GM12874 (cell line): ENCODE results near the gene NHS.

Experiments
- TF ChIP-seq, protein P1 (sequence below): IDR thresholded peaks from 2 replicates; pipeline ENCODE4 v1.5.1; 2011; ENCODE audit warnings: low read depth, mild to moderate bottlenecking, control low read depth, low read length, moderate library complexity; ENCODE audit not compliant: insufficient read depth

NHS gene

DNA sequence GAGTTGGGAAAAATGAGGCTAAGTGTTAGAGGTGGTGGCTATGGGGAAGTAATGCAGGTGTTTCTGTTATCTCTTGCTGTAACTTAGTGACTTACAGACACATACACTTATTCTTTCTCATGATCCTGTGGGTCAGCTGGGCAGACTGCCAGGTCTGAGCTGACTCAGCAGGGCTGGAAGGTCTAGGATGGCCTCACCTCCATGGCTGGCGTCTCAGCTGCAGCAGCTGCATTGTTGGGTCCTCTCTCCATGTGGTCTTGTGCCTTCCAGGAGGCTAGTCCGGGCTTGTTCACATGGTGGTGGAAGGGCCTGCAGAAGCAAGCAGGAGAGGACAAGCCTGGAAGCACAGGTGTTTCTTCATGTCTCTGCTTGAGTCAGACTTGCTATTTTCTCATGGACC is 172.7 kb downstream of the NHS start:
- TF ChIP-seq, protein P1, sequence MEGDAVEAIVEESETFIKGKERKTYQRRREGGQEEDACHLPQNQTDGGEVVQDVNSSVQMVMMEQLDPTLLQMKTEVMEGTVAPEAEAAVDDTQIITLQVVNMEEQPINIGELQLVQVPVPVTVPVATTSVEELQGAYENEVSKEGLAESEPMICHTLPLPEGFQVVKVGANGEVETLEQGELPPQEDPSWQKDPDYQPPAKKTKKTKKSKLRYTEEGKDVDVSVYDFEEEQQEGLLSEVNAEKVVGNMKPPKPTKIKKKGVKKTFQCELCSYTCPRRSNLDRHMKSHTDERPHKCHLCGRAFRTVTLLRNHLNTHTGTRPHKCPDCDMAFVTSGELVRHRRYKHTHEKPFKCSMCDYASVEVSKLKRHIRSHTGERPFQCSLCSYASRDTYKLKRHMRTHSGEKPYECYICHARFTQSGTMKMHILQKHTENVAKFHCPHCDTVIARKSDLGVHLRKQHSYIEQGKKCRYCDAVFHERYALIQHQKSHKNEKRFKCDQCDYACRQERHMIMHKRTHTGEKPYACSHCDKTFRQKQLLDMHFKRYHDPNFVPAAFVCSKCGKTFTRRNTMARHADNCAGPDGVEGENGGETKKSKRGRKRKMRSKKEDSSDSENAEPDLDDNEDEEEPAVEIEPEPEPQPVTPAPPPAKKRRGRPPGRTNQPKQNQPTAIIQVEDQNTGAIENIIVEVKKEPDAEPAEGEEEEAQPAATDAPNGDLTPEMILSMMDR = no peak

DNA sequence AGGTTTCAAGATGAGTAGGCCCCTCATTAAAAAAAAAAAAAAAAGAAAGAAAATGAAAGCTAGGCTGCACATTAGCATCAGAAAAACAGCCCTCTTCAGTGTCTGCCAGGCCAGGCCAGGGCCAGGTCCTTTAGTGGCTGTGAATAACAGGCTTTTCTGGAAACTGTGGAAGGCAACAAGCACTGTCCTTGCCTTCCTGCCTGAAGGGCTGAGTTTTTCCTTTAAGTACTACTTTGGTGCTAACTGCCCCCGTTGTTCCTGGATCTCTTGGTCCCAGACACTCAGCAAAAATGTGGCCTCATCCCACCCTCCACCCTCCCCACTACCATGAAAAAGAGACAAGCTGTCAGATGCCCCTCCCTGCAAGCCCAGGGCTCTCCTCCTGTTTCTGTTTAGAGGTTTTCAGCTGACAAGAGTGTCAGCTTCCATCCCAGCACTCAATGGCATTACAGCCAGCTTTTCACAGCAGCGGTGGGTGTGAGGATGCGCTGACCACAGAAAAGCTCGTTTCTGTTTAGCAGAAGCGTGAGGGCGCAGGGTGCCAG is 174.2 kb downstream of the NHS start:
- TF ChIP-seq, protein P1 = no peak

DNA sequence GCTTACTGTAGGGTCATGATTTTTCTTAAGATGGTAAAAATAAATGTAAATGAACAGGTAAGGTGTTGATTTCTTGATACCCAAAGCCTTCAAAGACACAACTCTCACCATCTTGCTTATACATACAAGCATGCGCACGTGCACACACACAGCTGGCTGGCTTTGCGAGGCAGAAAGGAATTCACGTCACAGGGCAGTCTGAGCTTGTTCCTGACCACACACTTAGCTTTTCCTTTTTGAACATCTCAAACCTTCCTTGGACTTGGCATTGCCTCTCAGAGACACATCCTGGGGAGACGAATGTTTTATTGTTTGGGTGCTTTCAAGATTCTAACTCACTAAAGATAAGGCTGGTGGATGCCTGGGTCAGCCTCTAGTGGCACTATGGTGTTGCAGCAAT is 175.0 kb downstream of the NHS start:
- TF ChIP-seq, protein P1 = 0 out of 2 replicates have a peak, but pooled peaks have one; percentile 1

DNA sequence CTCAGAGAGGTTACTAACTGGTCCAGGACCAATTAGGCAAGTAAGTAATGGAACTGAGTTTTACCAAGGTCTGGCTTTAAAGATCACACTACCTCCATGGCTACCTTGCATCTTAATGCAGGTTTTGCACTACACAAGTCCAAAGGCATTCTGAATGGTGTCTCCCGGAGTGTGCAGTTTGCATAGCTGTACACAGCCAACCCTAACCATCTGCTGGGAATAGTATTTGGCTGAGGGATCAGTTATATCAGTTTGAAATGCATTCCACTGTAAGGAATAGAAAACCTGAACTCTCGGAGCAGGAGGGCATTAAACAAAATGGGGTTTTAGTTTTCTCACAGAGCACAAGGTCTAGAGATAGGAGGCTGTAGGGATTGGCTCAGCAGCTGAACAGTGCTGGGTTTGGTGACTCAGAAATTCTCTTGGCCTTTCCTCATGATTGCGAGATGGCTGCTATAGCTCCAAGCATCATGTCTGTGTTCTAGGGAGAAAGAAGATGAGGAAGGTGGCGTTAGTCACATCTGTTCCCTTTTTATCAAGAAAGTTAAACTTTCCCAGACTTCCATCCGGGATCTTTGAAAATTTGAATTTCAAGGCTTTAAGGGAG is 177.1 kb downstream of the NHS start:
- TF ChIP-seq, protein P1 = no peak

DNA sequence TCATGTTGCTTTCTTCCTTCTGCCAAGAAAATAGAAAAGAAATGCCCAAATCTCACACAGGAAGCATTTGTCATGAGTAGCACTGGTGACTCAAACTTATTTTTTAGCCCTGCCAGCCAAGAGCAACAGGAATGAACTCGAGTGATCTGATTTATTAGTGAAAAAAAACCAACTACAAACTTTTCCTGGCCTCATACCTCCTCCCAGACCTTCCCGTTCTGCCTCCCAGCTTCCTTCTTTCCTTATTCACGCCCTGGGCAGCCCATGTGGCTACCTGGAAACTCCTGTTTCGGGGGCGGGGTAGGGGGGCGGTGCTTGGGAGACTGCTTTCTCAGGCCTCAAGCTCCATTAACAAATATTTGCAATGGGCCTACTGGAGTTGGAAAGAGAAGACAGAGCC is 178.5 kb downstream of the NHS start:
- TF ChIP-seq, protein P1 = no peak

DNA sequence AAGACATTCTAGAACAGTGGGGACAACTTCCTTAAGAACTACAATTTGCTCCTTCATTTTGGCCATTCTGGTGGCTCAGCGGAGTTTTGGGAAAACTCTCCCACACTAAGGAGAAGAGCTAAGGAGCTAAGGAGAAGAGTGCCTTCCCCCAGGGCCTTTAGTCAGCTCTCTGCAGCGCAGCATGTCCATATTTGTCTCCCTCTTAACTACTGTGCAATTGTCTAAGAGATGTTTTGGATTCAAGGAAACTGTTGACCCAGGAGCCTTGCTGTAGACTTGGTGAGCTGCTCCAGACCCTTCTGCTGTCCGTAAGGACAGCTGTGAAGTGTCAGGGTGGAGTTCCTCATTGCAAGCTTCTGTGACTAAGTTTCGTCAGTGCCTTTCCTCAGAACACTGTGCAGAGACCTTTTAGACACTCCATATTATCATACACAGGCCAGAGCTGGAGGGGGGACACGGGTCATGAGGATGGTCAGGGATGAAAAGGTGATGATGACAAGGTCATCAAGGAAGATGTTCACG is 179.0 kb downstream of the NHS start:
- TF ChIP-seq, protein P1 = no peak

DNA sequence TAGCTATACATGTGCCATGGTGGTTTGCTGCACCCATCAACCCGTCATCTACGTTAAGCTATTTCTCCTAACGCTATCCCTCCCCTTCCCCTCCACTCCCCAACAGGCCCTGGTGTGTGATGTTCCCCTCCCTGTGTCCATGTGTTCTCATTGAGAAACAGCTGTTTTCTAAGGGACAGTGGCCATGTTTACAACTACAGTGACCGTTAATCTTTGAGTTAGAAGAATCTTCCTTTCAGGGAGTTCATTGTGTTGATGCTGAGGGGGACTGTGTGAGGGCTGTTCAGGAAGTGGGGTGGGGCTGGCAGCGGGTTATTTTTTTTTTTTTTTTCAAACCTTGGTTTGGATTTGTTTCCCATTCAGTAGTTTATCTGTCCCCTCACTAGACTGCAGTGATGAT is 179.9 kb downstream of the NHS start:
- TF ChIP-seq, protein P1 = no peak
